ENCODE results near the gene HECTD4. TPM values are rescaled to one million over a fixed set of nuclear protein-coding genes. Genes with fewer than 3 reads are reported as not detected.
A peak's percentile ranks its signal among the peaks of the same experiment; 100 is the strongest.

The HECTD4 gene
- total and polyA plus RNA-seq, 2 donors (not counting 1 experiment from before 2014, with no cell fraction given): 46.4 to 92.2 TPM

- peaks cover 68% of the 10 kb centered on the region for H3K4me1 Mint-ChIP-seq
- no peak for DNase-seq
- intact Hi-C loops (cut with micrococcal nuclease): no loop called here
- Histone ChIP-seq H2AFZ (ENCODE audit: insufficient read depth, low read depth, low read length, poor library complexity, severe bottlenecking) (no peak overlapping the region), H4K20me1 (ENCODE audit: control insufficient read depth, insufficient read depth, low read length, poor library complexity, severe bottlenecking) (peaks cover 29% of the 10 kb centered on the region), H3K9me3 (ENCODE audit: control extremely low read depth in 1 of 3, control insufficient read depth in 2 of 3, insufficient read depth in 1 of 3, low read length in 2 of 3) (no peaks in the 10 kb centered on the region), H3K27ac (ENCODE audit: low read length in 2 of 2) (no peak overlapping the region), H3K4me3 (ENCODE audit: control extremely low read depth in 1 of 5, extremely low read depth in 1 of 5, insufficient read depth in 1 of 5, low read depth in 2 of 5, low read length in 4 of 5) (no peak overlapping the region), H3K27me3 (replicated peaks in 1 of 4; ENCODE audit: control extremely low read depth in 1 of 4, control insufficient read depth in 3 of 4, insufficient read depth in 4 of 4, low read length in 3 of 4) (no peaks in the 10 kb centered on the region), H3K9ac (ENCODE audit: low read length) (no peak overlapping the region), H3K4me1 (ENCODE audit: control insufficient read depth in 2 of 2, insufficient read depth in 2 of 2, low read length in 2 of 2) (peaks cover 36 to 44% of the 10 kb centered on the region in 2 donors), H3K36me3 (replicated peaks in 1 of 2; ENCODE audit: control extremely low read depth in 1 of 2, control insufficient read depth in 1 of 2, extremely low read depth in 1 of 2, insufficient read depth in 2 of 2, low read length in 1 of 2) (no peaks in the 10 kb centered on the region), H3K4me2 (replicated peaks; ENCODE audit: low read depth, low read length, poor library complexity, severe bottlenecking) (peak overlapping the region; percentile 16), H3K79me2 (ENCODE audit: control insufficient read depth, insufficient read depth, low read length) (peaks cover 99% of the 10 kb centered on the region)
- peak overlapping the region; percentile 11 for H3K27ac Mint-ChIP-seq
- H3K27me3 Mint-ChIP-seq: no peaks in the 10 kb centered on the region
- TF ChIP-seq, protein P1, sequence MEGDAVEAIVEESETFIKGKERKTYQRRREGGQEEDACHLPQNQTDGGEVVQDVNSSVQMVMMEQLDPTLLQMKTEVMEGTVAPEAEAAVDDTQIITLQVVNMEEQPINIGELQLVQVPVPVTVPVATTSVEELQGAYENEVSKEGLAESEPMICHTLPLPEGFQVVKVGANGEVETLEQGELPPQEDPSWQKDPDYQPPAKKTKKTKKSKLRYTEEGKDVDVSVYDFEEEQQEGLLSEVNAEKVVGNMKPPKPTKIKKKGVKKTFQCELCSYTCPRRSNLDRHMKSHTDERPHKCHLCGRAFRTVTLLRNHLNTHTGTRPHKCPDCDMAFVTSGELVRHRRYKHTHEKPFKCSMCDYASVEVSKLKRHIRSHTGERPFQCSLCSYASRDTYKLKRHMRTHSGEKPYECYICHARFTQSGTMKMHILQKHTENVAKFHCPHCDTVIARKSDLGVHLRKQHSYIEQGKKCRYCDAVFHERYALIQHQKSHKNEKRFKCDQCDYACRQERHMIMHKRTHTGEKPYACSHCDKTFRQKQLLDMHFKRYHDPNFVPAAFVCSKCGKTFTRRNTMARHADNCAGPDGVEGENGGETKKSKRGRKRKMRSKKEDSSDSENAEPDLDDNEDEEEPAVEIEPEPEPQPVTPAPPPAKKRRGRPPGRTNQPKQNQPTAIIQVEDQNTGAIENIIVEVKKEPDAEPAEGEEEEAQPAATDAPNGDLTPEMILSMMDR (IDR thresholded peaks at IDR 0.05): no peak
- no peak for TF ChIP-seq EZH2 (IDR thresholded peaks at IDR 0.05; ENCODE audit: borderline replicate concordance, insufficient read depth, low read depth, low read length, poor library complexity, severe bottlenecking)
- WGBS (ENCODE audit: insufficient coverage): no CpG with 5 or more reads among the region's 1 CpG
- ChIA-PET CTCF (no interaction called here), POLR2A (no interaction called here)
- H3K9me3 Mint-ChIP-seq (ENCODE audit: insufficient read depth): no peaks in the 10 kb centered on the region
- H3K4me3 Mint-ChIP-seq: no peak overlapping the region
- ATAC-seq (ENCODE audit: low read depth): no peak
Observed at GRCh38 chr12:112346194-112346593, 36.0 kb downstream of the HECTD4 start.

GRCh38 chr12:112344220-112344619, 38.0 kb downstream of the HECTD4 start:
- WGBS (ENCODE audit: insufficient coverage): no CpG with 5 or more reads among the region's 1 CpG
- Mint-ChIP-seq H3K27ac (no peak overlapping the region), H3K4me3 (no peak overlapping the region), H3K27me3 (no peaks in the 10 kb centered on the region), H3K9me3 (ENCODE audit: insufficient read depth) (no peaks in the 10 kb centered on the region), H3K4me1 (peaks cover 60% of the 10 kb centered on the region)
- Histone ChIP-seq H2AFZ (ENCODE audit: insufficient read depth, low read depth, low read length, poor library complexity, severe bottlenecking) (no peak overlapping the region), H3K9ac (ENCODE audit: low read length) (no peak overlapping the region), H3K36me3 (replicated peaks in 1 of 2; ENCODE audit: control extremely low read depth in 1 of 2, control insufficient read depth in 1 of 2, extremely low read depth in 1 of 2, insufficient read depth in 2 of 2, low read length in 1 of 2) (no peaks in the 10 kb centered on the region), H3K79me2 (ENCODE audit: control insufficient read depth, insufficient read depth, low read length) (peaks cover 100% of the 10 kb centered on the region), H4K20me1 (ENCODE audit: control insufficient read depth, insufficient read depth, low read length, poor library complexity, severe bottlenecking) (peaks cover 36% of the 10 kb centered on the region), H3K9me3 (ENCODE audit: control extremely low read depth in 1 of 3, control insufficient read depth in 2 of 3, insufficient read depth in 1 of 3, low read length in 2 of 3) (no peaks in the 10 kb centered on the region), H3K4me1 (ENCODE audit: control insufficient read depth in 2 of 2, insufficient read depth in 2 of 2, low read length in 2 of 2) (peaks cover 19 to 25% of the 10 kb centered on the region in 2 donors), H3K27ac (ENCODE audit: low read length in 2 of 2) (no peak overlapping the region), H3K27me3 (replicated peaks in 1 of 4; ENCODE audit: control extremely low read depth in 1 of 4, control insufficient read depth in 3 of 4, insufficient read depth in 4 of 4, low read length in 3 of 4) (no peaks in the 10 kb centered on the region), H3K4me3 (ENCODE audit: control extremely low read depth in 1 of 5, extremely low read depth in 1 of 5, insufficient read depth in 1 of 5, low read depth in 2 of 5, low read length in 4 of 5) (no peak overlapping the region), H3K4me2 (replicated peaks; ENCODE audit: low read depth, low read length, poor library complexity, severe bottlenecking) (no peak overlapping the region)
- ChIA-PET CTCF (interaction anchor here (1.2 to 1.8 kb wide), 2 partner anchors 9 to 42 kb away, joined by 3 to 5 read pairs; no protein-coding TSS in a partner anchor), POLR2A (no interaction called here)
- TF ChIP-seq, protein P1 (IDR thresholded peaks at IDR 0.05): no peak
- no peak for TF ChIP-seq EZH2 (IDR thresholded peaks at IDR 0.05; ENCODE audit: borderline replicate concordance, insufficient read depth, low read depth, low read length, poor library complexity, severe bottlenecking)
- no peak for ATAC-seq (ENCODE audit: low read depth)
- DNase-seq: no peak
- intact Hi-C loops (cut with micrococcal nuclease): no loop called here

Measured in B cell (primary cell).